Type B pancreatic cell (in vitro differentiated cells): ENCODE measurements around the gene ZBTB40. TPM values are rescaled to one million over a fixed set of nuclear protein-coding genes. Genes with fewer than 3 reads are reported as not detected.

Experiments used
- DNase-seq: peaks from one replicate; pipeline ENCODE4 v3.0.0; 2021; ENCODE audit warnings: mixed read lengths; ENCODE audit not compliant: unreplicated experiment; ENCODE audit errors: extremely low spot score
- H3K27ac Mint-ChIP-seq: 2 replicates; pipeline ENCODE4 v1.8.0; 2021; ENCODE audit warnings: mild to moderate bottlenecking, mixed read lengths
- H3K27me3 Mint-ChIP-seq: 2 replicates; pipeline ENCODE4 v1.8.0; 2021; ENCODE audit warnings: mixed read lengths
- H3K36me3 Mint-ChIP-seq: 2 replicates; pipeline ENCODE4 v1.8.0; 2021; ENCODE audit warnings: mixed read lengths
- H3K4me1 Mint-ChIP-seq: one replicate; pipeline ENCODE4 v1.8.0; 2021; ENCODE audit warnings: mixed read lengths; ENCODE audit not compliant: unreplicated experiment
- H3K4me3 Mint-ChIP-seq: 2 replicates; pipeline ENCODE4 v1.8.0; 2021; ENCODE audit warnings: mild to moderate bottlenecking, mixed read lengths
- H3K9me3 Mint-ChIP-seq: 2 replicates; pipeline ENCODE4 v1.8.0; 2021; ENCODE audit warnings: mixed read lengths
- CTCF ChIP-seq: fragments of 200-600 bp; sonication (generic); conservative IDR thresholded peaks from 2 replicates; pipeline ENCODE4 v1.5.0; 2021; ENCODE audit warnings: antibody characterized with exemption, mild to moderate bottlenecking
- total RNA-seq: library from RNA; stranded (reverse); gene quantifications from 2 replicates; pipeline ENCODE4 v1.2.1, GENCODE V29; 2021; ENCODE audit warnings: low replicate concordance

The ZBTB40 gene
- total RNA-seq, 1 donor from 2014 or later, result 26.9 TPM

GRCh38 chr1:22533244-22533895 is 81.7 kb downstream of the ZBTB40 start:
- Mint-ChIP-seq H3K27ac (peak overlapping the region; percentile 31), H3K9me3 (no peaks in the 10 kb centered on the region), H3K4me3 (no peak overlapping the region), H3K36me3 (peaks cover 5% of the 10 kb centered on the region), H3K4me1 (peaks cover 12% of the 10 kb centered on the region), H3K27me3 (no peaks in the 10 kb centered on the region)
- no peak for DNase-seq
- TF ChIP-seq CTCF, result no peak

- no peak for TF ChIP-seq CTCF
- H3K27me3 Mint-ChIP-seq, result no peaks in the 10 kb centered on the region
Measured at GRCh38 chr1:22534951-22535350, 83.3 kb downstream of the ZBTB40 start.

GRCh38 chr1:22535399-22535798 is 83.7 kb downstream of the ZBTB40 start:
- peaks cover 4% of the 10 kb centered on the region for H3K4me1 Mint-ChIP-seq
- no peaks in the 10 kb centered on the region for H3K36me3 Mint-ChIP-seq
- DNase-seq, result no peak
- H3K27ac Mint-ChIP-seq, result no peak overlapping the region
- no peaks in the 10 kb centered on the region for H3K9me3 Mint-ChIP-seq
- no peaks in the 10 kb centered on the region for H3K27me3 Mint-ChIP-seq
- H3K4me3 Mint-ChIP-seq, result no peak overlapping the region
- no peak for TF ChIP-seq CTCF

More at GRCh38 chr1:22534951-22535350, 83.3 kb downstream of the ZBTB40 start:
- peaks cover 3% of the 10 kb centered on the region for H3K36me3 Mint-ChIP-seq
- no peaks in the 10 kb centered on the region for H3K9me3 Mint-ChIP-seq
- peaks cover 8% of the 10 kb centered on the region for H3K4me1 Mint-ChIP-seq
- no peak overlapping the region for H3K27ac Mint-ChIP-seq
- H3K4me3 Mint-ChIP-seq, result no peak overlapping the region
- no peak for DNase-seq

GRCh38 chr1:22536506-22536905 is 84.9 kb downstream of the ZBTB40 start:
- Mint-ChIP-seq H3K27me3 (no peaks in the 10 kb centered on the region), H3K4me1 (peaks cover 4% of the 10 kb centered on the region), H3K9me3 (no peaks in the 10 kb centered on the region), H3K36me3 (no peaks in the 10 kb centered on the region), H3K27ac (no peak overlapping the region), H3K4me3 (no peak overlapping the region)
- no peak for DNase-seq
- TF ChIP-seq CTCF, result no peak

- no peaks in the 10 kb centered on the region for H3K36me3 Mint-ChIP-seq
- no peak for DNase-seq
- H3K27ac Mint-ChIP-seq, result no peak overlapping the region
- peaks cover 4% of the 10 kb centered on the region for H3K4me1 Mint-ChIP-seq
- H3K27me3 Mint-ChIP-seq, result no peaks in the 10 kb centered on the region
- no peak for TF ChIP-seq CTCF
- no peak overlapping the region for H3K4me3 Mint-ChIP-seq
- H3K9me3 Mint-ChIP-seq, result no peaks in the 10 kb centered on the region
Measured at GRCh38 chr1:22537441-22538139, 85.9 kb downstream of the ZBTB40 start.
